NOMO-1 (cell line): ENCODE data around the gene CD300LG.
"Not testable (repeated sequence)": the region's sequence is repeated elsewhere in the genome, so short reads cannot be mapped to it uniquely, and the experiment has no call there.

Source experiments
- DNase-seq, 2 experiments: peaks; one replicate each; lab custom pipeline; 2025; ENCODE audit not compliant: unreplicated experiment in 2 of 2; lab: John Stamatoyannopoulos, UW

The CD300LG gene

GRCh38 chr17:43849116-43849515 lies 2.1 kb downstream of the CD300LG start:
- DNase-seq = no peak

- DNase-seq = no peak
These were observed 5.6 kb downstream of the CD300LG start for GRCh38 chr17:43852571-43852970.

DNA sequence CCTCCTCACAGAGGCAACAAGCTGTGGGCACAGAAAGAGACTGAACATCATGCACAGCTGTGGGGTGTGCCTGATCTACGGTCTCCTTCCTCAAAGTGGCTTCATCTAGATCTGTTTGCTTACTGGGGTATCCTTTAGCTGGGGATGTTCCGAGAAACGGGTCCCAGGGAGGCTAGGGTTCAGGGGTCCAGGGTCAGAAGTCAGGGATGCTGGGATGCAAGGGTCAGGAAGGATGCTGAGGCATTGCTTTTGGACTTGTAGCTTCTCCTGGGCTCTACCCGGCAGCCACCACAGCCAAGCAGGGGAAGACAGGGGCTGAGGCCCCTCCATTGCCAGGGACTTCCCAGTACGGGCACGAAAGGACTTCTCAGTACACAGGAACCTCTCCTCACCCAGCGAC lies 6.6 kb downstream of the CD300LG start:
- no peak for DNase-seq

DNA sequence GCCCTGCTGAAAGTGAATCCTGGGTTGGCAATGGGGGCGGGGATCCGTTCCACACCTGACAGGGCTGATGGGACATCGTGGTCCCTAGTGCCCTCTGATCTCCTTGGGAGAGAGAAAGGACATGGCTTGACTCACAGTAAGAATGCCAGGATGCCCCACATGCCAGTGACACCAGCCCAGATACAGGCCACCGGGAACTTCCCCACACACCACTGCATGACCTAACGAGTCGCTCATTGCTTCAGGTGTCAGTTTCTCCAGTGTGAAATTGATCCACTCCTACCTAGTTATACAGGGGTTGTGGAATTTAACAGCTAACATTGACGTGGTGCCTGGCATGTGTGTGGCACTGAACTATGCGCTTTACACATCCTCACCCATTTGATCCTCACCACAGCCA lies 7.5 kb downstream of the CD300LG start:
- DNase-seq = no peak

DNA sequence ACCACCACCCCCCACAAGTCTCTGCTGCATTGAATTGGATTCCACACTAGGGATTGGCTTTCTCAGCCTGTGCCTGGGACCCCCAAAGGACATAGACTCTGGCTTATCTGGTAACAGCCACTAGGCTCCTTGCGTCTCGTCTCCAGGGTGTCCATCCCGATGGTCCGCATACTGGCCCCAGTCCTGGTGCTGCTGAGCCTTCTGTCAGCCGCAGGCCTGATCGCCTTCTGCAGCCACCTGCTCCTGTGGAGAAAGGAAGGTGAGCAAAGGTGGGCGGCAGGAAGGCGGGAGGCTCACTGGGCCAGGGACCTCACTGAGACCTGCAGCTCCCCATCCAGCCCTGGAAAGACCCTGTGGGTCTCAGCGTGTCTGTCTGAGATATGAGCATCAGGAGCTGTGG lies 8.1 kb downstream of the CD300LG start:
- DNase-seq = no peak

GRCh38 chr17:43856141-43856540 lies 9.2 kb downstream of the CD300LG start:
- no peak for DNase-seq

DNA sequence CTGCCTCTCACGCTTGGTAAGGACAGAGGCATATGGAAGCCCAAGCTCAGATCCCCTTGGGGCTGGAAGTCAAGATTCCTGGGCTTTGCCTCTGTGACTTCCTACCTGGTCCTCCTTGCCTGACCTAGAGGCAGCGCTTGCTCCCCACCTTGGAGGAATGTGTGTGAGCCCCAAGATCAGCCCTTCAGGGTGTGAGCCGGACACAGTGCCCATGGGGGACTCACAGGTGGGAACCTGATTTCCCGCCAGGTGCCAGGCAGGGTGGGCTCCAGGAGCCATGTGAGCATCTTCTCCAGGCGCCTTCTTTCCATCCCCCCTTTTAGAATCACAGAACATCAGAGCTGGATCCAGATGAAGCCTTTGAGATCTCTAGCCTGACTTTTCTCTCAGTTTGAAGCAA lies 10.2 kb downstream of the CD300LG start:
- no peak for DNase-seq

- DNase-seq = no peak
These were observed 11.1 kb downstream of the CD300LG start for GRCh38 chr17:43857957-43858600.

- no peak for DNase-seq
These were observed 13.2 kb downstream of the CD300LG start for GRCh38 chr17:43860077-43860725.

DNA sequence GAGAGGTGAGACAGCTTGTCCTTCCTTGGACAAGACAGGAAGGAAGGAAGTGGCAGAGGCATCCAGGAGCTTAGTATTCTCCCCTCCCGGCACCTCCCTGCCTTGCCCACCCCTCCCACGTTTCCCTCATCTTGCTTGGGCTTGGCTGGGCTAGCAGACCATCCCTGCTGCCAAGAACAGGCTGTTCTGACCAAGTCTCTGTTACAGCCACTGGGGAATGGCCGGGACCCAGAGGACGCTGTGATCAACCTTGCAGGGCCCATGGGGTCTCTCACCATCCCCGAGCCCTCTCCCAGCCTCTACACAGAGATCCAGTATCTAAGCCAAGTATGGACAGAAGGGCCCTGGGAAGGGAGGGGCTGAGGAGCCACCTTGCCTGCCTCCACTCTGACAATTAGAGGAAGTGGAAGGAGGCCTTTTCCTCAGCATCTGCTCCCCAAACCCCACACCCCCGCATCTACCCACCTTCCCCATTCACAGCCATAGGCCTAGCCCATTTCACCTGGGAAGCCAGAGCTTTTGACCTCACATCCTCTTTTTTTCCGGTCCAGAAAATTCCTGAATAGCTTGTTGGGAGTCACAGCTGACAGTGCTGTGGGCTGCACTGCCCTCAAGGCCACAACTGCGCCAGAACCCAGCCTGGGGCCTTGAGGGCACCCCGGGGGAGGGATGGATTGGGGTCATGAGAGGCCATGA lies 14.1 kb downstream of the CD300LG start:
- no peak for DNase-seq

- no peak for DNase-seq
These were observed 15.0 kb downstream of the CD300LG start for GRCh38 chr17:43861960-43862359.

- DNase-seq = no peak
These were observed 17.4 kb downstream of the CD300LG start for GRCh38 chr17:43864161-43864984.

DNA sequence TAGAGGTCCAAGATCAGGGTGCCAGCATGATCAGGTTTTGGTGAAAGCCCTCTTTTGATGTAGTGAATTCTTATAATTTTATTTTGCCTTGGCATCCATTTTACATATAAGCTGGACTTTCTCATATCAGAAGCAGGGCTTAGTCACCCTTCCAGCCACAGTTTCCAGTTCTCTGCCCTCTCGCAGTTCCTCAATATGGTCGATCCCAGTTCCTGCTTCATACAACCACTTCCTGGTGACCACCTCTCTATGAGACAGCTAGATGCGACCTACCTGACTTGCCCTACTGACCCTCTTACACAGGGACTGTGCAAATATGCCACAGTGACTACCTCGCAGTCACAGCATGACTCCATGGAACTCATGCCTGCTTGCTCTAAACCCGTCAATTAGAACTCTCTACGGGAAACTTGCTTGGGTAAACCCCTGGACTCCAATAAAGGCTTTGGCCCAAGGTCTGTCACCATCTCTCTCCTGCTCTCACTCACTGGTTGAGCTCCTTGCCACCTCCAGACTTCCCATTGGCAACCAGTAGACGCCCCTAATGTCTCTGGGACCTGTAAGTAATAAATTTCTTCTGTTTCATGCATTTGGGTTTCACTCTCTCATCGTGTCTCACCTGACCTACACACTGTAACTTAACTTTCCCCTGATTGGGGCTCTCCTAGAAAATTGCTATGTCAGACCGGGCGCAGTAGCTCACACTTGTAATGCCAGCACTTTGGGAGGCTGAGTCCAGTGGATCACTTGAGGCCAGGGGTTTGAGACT lies 21.4 kb downstream of the CD300LG start:
- DNase-seq = peak; percentile 10 to 45

DNA sequence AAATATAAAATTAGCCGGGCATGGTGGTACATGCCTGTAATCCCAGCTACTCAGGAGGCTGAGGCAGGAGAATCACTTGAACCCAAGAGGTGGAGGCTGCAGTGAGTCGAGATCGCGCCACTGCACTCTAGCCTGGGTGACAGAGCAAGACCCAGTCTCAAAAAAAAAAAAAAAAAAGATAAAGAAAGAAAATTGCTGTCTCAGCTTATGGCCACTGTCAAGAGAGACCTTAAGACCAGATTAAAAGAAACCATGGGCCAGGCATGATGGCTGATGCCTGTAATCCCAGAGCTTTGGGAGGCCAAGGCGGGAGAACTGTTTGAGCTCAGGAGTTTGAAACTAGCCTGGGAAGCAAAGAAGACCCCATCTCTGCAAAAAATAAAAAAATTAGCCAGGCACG lies 22.1 kb downstream of the CD300LG start:
- DNase-seq = not testable (repeated sequence)

DNA sequence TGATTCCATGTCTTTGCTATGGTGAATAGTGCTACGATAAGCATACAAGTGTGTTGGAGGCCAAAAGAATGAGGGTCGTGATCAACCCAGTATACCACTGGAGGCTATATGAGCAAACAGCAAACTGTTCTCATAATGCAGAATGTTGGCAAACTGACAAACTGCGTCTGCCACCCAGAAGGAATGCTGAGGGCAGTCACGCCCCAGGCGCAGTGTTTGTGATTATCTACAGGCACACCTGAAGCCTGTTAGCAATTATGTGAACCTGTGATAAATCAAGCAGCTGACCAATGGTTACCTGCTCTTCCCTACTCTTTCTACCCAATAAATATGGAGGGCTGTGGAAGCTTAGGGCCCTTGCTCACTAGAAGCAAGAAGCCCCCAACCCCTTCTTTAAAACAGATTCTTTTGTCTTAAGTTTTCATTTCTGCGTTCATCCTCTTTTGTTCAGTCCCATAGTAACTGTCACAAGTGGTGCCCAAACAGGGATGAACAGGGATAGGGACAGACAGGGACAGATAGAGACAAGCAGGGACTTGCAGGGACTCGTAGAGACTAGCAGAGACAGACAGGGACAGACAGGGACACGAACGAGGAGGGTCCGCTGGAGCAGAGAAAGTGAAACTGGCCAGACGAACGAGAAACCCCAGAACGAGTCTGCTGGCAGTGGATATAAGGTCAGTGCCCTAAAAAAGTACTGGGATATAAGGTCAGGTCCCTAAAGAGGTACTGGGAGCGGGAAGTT lies 25.1 kb downstream of the CD300LG start:
- no peak for DNase-seq

DNA sequence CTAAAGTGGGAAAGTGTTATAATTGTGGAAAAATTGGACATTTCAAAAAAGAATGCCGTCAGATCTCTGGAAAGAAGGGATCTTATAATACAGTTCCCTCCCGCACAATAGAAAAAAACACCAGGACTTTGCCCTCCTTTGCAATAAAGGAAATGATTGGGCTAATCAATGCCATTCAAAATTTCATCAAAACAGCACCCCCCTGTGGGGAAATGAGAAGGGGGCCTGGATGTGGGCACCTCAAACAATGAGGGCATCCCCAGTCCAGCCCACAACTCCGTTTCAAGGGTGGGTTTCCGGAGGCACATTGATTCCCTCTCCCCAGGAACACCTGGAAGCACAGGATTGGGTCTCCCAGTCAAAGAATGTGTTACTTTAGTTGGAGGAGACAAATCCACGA lies 26.1 kb downstream of the CD300LG start:
- DNase-seq = no peak

DNA sequence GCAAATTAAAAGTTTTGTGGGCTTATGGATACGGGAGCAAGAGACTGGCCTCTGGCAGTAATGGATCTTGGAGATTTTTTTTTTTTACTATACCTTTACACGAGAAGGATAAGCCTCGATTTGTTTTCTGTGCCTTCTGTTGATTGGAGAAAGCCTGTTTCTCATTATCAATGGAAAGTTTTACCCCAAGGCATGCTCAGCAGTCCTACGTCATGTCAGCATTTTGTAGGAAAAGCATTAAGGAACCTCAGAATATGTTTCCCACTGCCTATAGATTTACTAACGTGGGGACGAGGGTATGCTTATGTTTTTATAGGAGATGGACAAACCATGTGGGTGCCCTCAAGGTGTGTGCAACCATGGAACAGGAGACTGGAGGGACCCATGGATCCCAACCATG lies 26.8 kb downstream of the CD300LG start:
- no peak for DNase-seq

GRCh38 chr17:43874293-43874692 lies 27.3 kb downstream of the CD300LG start:
- DNase-seq = no peak

DNA sequence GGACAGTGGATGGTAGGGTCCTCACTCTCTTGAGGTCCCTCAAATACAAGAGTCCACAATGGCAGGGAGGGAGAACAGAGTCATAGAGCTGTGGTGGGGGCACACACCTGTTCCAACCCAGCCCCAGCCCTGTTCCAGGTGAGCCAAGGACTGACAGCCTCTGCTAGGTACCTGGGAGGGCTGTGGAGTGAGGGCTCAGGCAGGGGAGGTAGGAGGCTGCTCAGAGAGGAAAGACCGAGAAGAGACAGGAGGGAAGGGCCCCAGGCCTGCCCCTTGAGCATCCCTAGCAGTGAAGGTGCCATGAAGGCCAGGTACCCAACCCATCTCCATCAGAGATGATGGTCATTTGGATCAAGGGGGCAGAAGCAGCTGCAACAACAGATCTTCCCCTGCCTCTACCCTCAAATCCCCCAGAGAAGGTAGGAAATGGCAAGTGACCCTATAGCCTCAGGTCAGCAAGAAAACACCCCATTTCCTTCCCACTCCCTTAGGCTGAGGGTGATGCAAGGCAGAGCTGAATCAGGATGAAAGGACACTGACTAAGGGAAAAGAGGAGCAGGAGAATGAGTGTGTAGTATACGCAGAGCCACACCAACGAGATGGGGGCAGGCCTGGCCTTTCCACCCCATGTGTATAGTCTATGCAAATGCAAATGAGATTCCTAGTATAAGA lies 28.6 kb downstream of the CD300LG start:
- DNase-seq = no peak
